Activated CD4-positive, alpha-beta T cell treated with anti-CD3 and anti-CD28 coated beads for 24 hours (primary cell): ENCODE results near the gene CMTM4.
"Not testable (repeated sequence)": the region's sequence is repeated elsewhere in the genome, so short reads cannot be mapped to it uniquely, and the experiment has no call there.

Experiments
- DNase-seq, 2 donors: peaks; one replicate each; pipeline ENCODE4 v3.0.0-alpha.2; 2020; ENCODE audit warnings: low read depth in 2 of 2

Gene CMTM4

DNA sequence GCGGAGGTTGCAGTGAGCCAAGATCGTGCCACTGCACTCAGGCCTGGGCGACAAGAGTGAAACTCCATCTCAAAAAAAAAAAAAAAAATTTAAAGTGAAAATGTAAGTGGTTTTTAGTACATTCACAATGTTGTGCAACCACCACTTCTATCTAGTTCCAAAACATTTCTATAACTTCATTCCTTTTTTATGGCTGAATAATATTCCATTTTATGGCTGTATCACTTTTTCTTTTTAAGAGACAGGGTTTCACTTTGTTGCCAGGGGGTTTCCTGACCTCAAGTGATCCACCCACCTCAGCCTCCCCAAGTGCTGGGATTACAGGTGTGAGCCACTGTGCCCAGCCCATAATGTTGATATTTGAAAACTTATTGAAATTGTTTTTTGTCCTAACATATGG lies 103.7 kb downstream of the CMTM4 start:
- no peak for DNase-seq

GRCh38 chr16:66592241-66592640 lies 104.3 kb downstream of the CMTM4 start:
- DNase-seq: no peak

DNA sequence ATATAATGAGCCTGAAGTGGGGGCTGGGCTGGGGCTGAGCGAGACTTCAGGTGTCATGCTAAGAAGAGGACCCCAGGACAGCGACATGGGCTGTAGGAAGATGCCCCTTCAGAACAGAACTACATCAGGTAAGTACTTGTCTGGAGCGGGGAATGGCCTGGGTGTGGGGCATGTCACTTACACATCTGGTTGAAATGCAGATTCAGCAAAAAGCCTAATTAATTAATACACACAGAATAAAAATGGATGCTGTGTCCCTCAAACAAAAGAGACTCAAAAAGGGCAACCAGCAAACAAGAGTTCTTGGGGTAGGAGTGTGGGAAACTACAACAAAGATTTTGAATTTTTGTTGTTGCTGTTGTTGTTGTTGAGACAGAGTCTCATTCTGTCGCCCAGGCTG lies 105.5 kb downstream of the CMTM4 start:
- no peak for DNase-seq

- no peak for DNase-seq
Observed at GRCh38 chr16:66590322-66590721, 106.2 kb downstream of the CMTM4 start.

- DNase-seq: peak in 1 of 2 donors; percentile 46
Observed at GRCh38 chr16:66588981-66589713, 107.4 kb downstream of the CMTM4 start.

DNA sequence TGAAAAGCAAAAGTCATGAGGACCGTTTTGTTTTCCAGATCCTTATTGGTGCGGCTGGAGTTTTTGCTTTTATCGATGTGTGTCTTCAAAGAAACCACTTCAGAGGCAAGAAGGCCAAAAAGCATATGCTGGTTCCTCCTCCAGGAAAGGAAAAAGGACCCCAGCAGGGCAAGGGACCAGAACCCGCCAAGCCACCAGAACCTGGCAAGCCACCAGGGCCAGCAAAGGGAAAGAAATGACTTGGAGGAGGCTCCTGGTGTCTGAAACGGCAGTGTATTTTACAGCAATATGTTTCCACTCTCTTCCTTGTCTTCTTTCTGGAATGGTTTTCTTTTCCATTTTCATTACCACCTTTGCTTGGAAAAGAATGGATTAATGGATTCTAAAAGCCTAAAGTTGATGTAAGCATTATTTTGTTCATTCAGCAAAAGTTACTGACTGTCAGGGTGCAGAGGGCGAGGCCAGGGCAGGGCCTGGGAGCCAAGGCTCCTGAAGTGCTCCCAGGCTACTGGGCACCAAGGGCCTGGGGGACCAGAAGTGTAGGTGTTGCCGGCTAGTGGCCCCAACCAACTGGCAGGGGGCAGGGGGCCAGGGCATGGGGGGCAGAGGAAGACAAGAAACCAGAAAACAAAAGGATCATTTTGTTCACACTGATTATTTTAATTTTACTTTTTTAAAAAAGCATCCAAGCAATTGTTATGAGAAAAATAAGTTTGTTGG lies 108.5 kb downstream of the CMTM4 start:
- no peak for DNase-seq

GRCh38 chr16:66585481-66586239 lies 110.9 kb downstream of the CMTM4 start:
- no peak for DNase-seq

DNA sequence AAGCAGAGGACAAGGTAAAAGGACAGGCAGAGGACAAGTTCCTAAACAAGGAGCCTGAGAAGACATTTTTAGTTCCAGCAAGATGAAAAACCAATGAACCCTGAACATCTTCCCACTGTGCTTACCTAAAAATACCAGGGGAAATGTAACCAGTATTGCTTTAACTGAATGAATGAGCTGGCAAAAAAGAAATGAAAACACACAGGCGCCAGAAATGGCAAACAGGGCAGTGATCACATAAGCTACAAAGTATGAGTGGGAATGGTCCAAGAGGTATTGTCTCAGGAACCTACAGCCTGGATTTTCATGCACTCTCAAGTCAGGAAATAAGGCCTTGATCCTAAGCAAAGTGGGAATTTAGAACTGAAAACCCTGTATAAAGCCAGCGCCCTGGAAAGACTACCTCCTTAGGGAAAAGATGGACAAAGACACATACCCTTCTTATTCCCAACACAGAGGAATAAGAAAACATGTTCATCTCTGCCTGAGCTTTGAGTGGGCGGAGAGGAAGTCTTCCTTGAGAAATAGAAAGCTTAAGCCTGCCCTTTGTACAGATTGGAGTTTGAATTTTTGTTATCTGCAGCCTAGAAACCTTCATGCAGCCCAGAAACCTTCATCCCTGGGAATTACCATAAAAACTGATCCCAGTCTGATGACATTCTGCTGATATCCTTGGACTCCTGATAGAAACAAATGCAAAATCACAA lies 115.1 kb downstream of the CMTM4 start:
- DNase-seq: no peak

DNA sequence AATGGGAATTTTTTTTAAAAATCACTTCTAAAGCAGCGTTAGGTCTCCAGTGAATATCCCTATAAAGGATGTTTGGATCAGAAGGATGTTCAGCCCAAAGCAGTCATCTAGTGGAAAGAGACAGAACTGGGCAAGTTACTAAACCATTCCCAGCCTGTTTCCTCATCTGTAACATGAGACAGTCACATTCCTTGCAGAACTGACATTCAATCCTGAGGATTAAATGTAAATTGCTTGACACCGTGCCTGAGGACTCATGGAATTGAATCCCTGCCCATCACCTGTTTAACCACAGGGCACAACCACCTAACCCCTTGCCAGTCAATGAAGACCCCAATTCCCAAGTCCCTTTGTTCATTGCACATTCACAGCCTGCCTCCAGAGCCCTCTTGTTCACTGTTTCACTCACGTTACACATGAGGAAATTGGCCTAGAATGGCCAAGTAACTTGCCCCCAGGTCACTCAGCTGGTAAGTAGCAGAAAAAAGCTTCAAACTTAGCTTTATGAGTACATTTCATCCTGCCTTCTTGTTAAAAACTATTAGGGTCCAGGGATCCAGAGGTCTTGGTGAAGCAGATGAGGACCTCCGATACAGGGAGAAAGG lies 115.8 kb downstream of the CMTM4 start:
- no peak for DNase-seq

DNA sequence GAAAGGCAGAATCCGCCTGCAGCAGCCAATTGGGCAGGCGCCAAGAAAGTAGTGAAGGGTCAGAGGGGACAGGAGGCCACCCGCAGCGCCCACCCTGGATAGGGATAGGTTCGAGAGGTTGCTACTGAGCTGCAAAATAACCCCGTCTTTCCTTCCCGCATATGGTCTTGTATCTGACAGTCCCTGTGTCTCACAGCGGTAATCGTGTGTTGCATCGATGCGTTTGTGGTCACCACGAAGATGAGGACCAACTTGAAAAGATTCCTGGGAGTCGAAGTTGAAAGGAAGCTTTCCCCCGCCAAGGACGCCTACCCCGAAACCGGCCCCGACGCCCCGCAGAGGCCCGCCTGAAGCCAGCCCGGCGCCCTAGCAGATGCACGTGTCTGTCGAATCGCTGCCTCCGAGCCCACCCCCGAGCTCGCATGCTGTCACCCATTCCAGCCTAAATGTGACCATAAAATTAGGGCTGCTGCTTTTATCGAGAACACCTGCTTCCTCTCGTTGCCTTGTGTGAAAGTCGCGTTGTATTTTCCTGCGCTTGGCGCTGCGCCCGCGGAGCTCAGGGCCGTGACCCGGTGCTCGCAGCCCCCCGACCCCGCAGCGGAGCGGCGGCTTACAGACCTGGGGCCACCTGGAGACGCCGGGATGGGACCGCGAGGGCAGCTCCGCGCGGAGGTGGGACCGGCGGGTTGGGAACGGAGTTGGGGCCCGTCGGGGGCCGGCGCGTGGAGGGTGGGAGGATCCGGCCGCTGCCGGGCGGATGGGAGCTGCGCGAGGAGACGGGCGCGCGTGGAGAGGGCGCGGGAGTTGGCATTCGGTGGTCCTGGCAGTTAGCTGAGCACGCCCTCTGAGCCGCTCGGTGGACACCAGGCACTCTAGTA lies 117.7 kb downstream of the CMTM4 start, which contains the start of gene CMTM2:
TSS of gene CMTM2 (plus strand) at position 813 of the 881 bp plus-strand sequence. CDS start 145 bp downstream, outside the sequence.
- DNase-seq: no peak

DNA sequence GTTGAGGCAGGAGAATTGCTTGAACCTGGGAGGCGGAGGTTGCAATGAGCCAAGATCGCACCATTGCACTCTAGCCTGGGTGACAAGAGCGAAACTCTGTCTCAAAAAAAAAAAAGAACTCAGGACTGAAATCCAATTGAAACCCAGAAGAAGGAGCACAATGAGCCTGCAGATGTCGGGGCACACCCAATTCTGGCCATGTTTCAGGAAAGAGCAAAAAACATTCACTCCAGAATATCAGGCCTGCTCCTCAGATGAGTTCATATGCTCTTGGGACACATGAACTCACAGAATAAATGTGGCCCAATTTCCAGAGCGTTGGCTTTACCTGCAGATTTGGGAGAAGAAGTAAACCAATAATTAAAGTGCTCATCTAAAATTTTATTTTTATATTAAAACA lies 120.2 kb downstream of the CMTM4 start:
- no peak for DNase-seq

GRCh38 chr16:66575060-66575459 lies 121.5 kb downstream of the CMTM4 start:
- no peak for DNase-seq

- no peak for DNase-seq
Observed at GRCh38 chr16:66574531-66574930, 122.0 kb downstream of the CMTM4 start.

GRCh38 chr16:66574081-66574480 lies 122.5 kb downstream of the CMTM4 start:
- no peak for DNase-seq

DNA sequence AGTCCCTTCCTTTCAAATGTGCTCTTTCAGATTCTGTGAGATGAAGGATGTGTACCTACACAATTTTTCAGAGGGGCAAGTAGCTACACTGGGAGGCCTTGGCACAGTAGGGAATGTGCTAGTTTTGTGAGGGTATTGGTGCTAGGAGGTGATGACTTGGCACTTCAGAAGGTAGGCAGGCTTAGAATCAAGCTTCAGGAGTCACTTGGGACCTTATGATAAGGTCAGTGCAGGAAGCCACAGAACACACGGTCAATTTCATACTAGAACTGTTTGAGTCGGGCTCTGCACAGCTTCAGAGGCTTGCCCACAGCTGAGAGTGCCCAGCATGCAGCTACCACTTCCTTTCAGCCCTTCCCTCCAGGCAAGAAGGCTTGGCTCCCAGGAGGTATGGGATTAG lies 124.2 kb downstream of the CMTM4 start:
- no peak for DNase-seq

DNA sequence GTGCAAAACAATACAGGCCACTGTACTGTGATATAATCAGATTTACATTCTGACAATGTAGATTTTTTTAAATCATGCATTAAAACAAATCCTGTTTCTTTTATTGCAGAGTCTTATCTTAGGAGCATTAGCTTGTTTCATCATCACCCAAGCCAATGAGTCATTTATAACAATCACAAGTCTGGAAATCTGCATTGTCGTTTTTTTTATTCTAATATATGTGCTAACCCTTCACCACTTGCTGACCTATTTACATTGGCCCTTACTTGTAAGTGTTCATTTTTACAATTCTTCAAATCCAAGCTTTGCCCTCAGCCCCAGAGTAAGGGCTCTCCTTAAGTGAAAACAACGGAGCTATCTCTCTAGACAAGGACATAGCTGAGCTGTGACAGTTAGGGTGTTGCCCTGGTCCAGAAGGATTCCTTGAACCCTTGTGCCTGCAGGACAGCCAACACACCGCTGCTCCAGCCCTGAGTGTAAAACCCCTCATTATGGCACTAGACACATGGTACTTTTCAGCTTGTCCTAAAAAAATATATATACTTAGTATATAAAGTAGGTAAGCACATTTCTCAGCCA lies 126.6 kb downstream of the CMTM4 start:
- DNase-seq: no peak

DNA sequence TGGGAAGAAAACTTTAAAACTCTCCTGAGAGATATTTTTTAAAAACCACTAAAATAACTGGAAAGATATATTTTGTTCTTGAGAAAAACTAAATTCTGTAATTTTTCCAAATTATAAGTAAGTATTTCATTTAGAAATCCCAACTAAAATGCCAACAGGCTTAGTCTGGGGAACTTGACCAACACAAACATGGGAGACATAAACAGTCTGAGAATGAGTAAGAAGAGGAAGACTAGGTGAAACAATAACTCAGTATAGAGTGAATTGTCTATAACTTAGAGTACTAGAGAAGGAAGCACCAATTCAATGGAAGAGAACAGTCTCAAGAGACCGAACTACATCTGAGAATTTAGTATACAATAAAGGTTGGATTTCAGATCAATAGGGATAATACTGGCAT lies 127.4 kb downstream of the CMTM4 start:
- no peak for DNase-seq

DNA sequence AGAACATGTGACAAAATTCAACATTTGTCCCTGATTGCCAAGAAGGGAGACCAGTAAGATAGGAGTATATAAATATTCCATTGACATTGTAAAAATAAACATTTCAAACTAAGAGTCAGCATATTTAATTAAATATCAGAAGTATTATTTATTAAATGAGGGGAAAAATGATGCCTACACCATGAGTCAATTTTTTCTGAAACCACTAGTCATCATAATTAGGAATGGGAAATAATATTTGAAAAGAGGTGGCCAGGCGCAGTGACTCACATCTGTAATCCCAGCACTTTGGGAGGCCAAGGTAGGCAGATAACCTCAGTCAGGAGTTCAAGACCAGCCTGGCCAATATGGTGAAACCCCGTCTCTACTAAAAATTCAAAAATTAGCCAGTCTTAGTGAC lies 128.2 kb downstream of the CMTM4 start:
- no peak for DNase-seq

DNA sequence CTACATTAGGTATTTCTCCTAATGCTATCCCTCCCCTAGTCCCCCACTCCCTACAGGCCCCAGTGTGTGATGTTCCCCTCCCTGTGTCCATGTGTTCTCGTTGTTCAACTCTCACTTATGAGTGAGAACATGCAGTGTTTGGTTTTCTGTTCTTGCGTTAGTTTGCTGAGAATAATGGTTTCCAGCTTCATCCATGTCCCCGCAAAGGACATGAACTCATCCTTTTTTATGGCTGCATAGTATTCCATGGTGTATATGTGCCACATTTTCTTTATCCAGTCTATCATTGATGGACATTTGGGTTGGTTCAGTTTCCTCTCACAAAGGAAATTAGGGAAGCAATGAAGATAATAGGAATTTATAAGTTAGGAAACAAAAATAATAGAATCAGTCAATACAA lies 129.3 kb downstream of the CMTM4 start:
- DNase-seq: not testable (repeated sequence)
